Vagina (tissue), 2 donors: Measurements from ENCODE around the gene SLC39A11. TPM values are rescaled to one million over a fixed set of nuclear protein-coding genes. Genes with fewer than 3 reads are reported as not detected.

Source experiments
- DNase-seq, 2 donors: peaks; one replicate each; pipeline ENCODE4 v3.0.0-alpha.2; 2017; ENCODE audit errors: extremely low spot score in 2 of 2
- H3K27ac ChIP-seq: fragments of 200-600 bp; sonication (generic); one replicate; pipeline ENCODE4 v1.5.1; 2019
- H3K27me3 ChIP-seq: fragments of 200-600 bp; sonication (generic); one replicate; pipeline ENCODE4 v1.5.1; 2019
- H3K36me3 ChIP-seq, 2 donors: fragments of 200-600 bp; sonication (generic); one replicate each; pipeline ENCODE4 v1.5.1; 2017 to 2019
- H3K4me1 ChIP-seq: fragments of 200-600 bp; sonication (generic); one replicate; pipeline ENCODE4 v1.5.1; 2019
- H3K4me3 ChIP-seq, 2 donors: fragments of 200-600 bp; sonication (generic); 1 replicate in 1 of 2; 2 replicates in 1 of 2; pipeline ENCODE4 v1.5.1; 2016 to 2019
- H3K9me3 ChIP-seq: fragments of 200-600 bp; sonication (generic); one replicate; pipeline ENCODE4 v1.5.1; 2019
- POLR2A ChIP-seq, 2 donors: fragments of 450-650 bp; IDR thresholded peaks; one replicate each; pipeline ENCODE4 v1.6.1; 2017; ENCODE audit warnings: antibody characterized with exemption in 2 of 2, mild to moderate bottlenecking in 2 of 2, moderate library complexity in 2 of 2
- POLR2AphosphoS5 ChIP-seq, 2 donors: sonication (generic); formaldehyde crosslinking; IDR thresholded peaks; one replicate each; pipeline ENCODE4 v1.9.0; 2017; ENCODE audit warnings: antibody characterized with exemption in 2 of 2, mild to moderate bottlenecking in 2 of 2, low read depth in 1 of 2; ENCODE audit not compliant: insufficient read depth in 1 of 2
- intact Hi-C: fragments of 100-400 bp; cut with DNase I; formaldehyde crosslinking; loops from one replicate; pipeline ENCODE4 v1.15.1; 2023
- total RNA-seq: library from RNA; depleted of rRNA; stranded (reverse); fragments of >200 nt; gene quantifications from one replicate; pipeline ENCODE4 v1.2.3, GENCODE V29; 2016
- TF ChIP-seq, protein P1 (sequence below), 3 experiments: fragments of 450-650 bp in 2 of 3; fragments of 200-600 bp in 1 of 3; sonication (generic) in 1 of 3; IDR thresholded peaks; one replicate each; pipeline ENCODE4 v1.5.1; 2017 to 2019; ENCODE audit warnings: antibody characterized with exemption in 3 of 3, mild to moderate bottlenecking in 2 of 3, moderate library complexity in 2 of 3

SLC39A11 gene
- total RNA-seq, 1 donor from 2014 or later: 22.6 TPM

DNA sequence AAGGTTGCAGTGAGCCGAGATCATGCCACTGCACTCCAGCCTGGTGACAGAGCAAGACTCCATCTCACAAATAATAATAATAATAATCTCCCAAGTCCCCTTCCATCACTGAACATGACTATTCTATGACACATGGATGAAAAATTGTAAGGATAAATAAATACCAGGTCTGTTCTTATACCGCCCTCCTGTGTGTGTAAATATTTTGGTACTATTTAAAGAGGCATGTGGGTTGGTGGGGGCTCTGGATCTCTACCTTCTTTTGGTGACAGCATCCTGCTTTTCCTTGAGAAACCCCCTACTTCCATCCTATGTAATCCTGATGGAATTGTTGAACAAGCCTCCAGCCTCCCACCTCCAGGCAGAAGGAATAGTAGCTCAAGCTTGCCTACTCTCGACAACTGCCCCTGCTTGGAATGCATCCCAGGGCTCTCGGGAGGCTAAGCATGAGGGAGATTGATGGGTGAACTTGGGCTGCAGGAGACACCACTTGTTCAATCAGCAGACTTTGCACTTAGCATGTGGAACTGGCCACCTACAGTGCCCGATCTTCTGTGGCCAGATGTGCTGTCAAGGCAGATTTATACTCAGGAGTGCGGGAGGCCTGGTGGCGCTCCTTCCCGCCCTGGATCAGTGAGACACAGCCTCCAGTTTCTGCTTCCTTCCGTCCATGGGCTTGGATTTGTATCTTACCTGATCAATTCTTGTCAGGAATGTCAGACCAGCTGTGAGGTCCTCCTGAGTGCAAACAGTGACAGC is 287.4 kb downstream of the SLC39A11 start:
- TF ChIP-seq, protein P1, sequence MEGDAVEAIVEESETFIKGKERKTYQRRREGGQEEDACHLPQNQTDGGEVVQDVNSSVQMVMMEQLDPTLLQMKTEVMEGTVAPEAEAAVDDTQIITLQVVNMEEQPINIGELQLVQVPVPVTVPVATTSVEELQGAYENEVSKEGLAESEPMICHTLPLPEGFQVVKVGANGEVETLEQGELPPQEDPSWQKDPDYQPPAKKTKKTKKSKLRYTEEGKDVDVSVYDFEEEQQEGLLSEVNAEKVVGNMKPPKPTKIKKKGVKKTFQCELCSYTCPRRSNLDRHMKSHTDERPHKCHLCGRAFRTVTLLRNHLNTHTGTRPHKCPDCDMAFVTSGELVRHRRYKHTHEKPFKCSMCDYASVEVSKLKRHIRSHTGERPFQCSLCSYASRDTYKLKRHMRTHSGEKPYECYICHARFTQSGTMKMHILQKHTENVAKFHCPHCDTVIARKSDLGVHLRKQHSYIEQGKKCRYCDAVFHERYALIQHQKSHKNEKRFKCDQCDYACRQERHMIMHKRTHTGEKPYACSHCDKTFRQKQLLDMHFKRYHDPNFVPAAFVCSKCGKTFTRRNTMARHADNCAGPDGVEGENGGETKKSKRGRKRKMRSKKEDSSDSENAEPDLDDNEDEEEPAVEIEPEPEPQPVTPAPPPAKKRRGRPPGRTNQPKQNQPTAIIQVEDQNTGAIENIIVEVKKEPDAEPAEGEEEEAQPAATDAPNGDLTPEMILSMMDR (IDR thresholded peaks at IDR 0.05): no peak
- TF ChIP-seq POLR2AphosphoS5 (IDR thresholded peaks at IDR 0.05; ENCODE audit: insufficient read depth in 1 of 2, low read depth in 1 of 2): no peak
- no peak for TF ChIP-seq POLR2A (IDR thresholded peaks at IDR 0.05)
- H3K9me3 ChIP-seq: no peaks in the 10 kb centered on the region
- no peaks in the 10 kb centered on the region for H3K27me3 ChIP-seq
- no peak overlapping the region for H3K27ac ChIP-seq
- no peaks in the 10 kb centered on the region for H3K36me3 ChIP-seq
- intact Hi-C loops: loop anchor here (5.0 kb wide), 1 partner anchor 1752 kb away; no protein-coding TSS in a partner anchor
- H3K4me1 ChIP-seq: no peaks in the 10 kb centered on the region
- no peak for DNase-seq
- H3K4me3 ChIP-seq: no peak overlapping the region

DNA sequence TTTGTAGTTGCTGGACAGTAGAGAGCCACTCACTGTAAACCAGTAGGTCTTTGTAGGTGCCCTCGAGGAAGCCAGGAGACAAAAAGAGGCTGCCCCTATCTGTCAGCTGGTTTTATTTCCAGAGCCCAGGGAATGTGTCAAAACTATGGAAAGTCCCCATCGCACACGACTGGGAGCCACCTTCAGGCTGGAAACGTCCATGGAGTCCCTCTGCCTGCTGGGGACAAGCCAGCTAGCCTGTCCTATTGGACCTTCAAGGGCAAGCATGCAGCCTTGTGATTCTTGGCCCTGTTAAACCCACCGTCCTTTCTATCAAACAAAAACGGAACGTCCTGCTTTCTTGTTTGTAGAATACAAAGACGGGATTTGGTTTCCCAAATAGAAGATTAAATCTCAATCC is 289.8 kb downstream of the SLC39A11 start:
- H3K4me1 ChIP-seq: no peaks in the 10 kb centered on the region
- intact Hi-C loops: no loop called here
- H3K36me3 ChIP-seq: no peaks in the 10 kb centered on the region
- DNase-seq: no peak
- no peak overlapping the region for H3K4me3 ChIP-seq
- peaks cover 7% of the 10 kb centered on the region for H3K9me3 ChIP-seq
- H3K27ac ChIP-seq: no peak overlapping the region
- no peaks in the 10 kb centered on the region for H3K27me3 ChIP-seq
- TF ChIP-seq POLR2A (IDR thresholded peaks at IDR 0.05) (no peak), POLR2AphosphoS5 (IDR thresholded peaks at IDR 0.05; ENCODE audit: insufficient read depth in 1 of 2, low read depth in 1 of 2) (no peak)
- TF ChIP-seq, protein P1 (IDR thresholded peaks at IDR 0.05): no peak

DNA sequence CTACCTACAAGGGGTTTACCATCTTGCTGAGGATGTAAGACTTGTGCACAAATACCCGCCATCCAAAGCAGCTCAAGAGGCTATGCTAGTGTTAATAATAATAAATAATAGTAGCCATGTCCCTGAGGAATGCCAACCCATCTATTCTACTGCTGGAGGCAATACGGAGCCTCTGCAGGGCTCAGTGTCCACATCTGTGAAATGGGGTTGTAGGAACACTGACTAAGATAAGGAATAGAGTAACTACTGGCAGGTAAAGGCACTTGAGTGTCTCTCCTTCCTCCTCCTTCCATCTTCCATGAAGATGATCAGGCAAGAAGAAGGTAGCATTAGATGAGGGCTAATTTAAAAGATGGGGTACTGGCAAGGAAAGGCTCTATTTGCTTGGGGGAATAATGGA is 295.3 kb downstream of the SLC39A11 start:
- no peak overlapping the region for H3K4me3 ChIP-seq
- peaks cover 7% of the 10 kb centered on the region for H3K9me3 ChIP-seq
- TF ChIP-seq POLR2A (IDR thresholded peaks at IDR 0.05): no peak
- TF ChIP-seq POLR2AphosphoS5 (IDR thresholded peaks at IDR 0.05; ENCODE audit: insufficient read depth in 1 of 2, low read depth in 1 of 2): no peak
- TF ChIP-seq, protein P1 (IDR thresholded peaks at IDR 0.05): no peak
- no peak overlapping the region for H3K27ac ChIP-seq
- H3K36me3 ChIP-seq: no peaks in the 10 kb centered on the region
- no peaks in the 10 kb centered on the region for H3K27me3 ChIP-seq
- no peak for DNase-seq
- intact Hi-C loops: loop anchor here (5.0 kb wide), 1 partner anchor 290 kb away; no protein-coding TSS in a partner anchor
- H3K4me1 ChIP-seq: no peaks in the 10 kb centered on the region

DNA sequence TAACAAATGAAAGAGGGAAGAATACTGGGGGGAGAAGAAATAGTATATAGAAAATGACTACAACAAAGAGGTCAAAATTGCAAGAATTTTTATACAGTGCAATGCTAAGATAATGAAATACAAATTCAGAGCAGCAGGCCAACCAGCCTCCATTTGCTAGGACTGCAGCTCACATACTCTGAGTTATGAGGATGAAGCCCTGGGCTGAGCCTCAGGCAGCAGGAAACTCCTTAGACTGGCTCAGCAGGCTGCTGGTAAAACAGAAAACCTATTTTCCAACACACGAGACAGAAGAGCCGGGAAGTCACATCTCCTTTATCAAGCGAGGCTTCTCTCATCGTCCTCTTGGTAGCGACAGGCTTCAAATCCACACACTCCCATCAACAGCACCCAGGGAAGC is 296.5 kb downstream of the SLC39A11 start:
- Histone ChIP-seq H3K36me3 (no peaks in the 10 kb centered on the region), H3K9me3 (peaks cover 7% of the 10 kb centered on the region), H3K4me3 (no peak overlapping the region), H3K27ac (no peak overlapping the region), H3K27me3 (no peaks in the 10 kb centered on the region), H3K4me1 (no peaks in the 10 kb centered on the region)
- TF ChIP-seq, protein P1 (IDR thresholded peaks at IDR 0.05): no peak
- TF ChIP-seq POLR2AphosphoS5 (IDR thresholded peaks at IDR 0.05; ENCODE audit: insufficient read depth in 1 of 2, low read depth in 1 of 2): no peak
- TF ChIP-seq POLR2A (IDR thresholded peaks at IDR 0.05): no peak
- no peak for DNase-seq
- intact Hi-C loops: loop anchor here (5.0 kb wide), 1 partner anchor 291 kb away; no protein-coding TSS in a partner anchor

- Histone ChIP-seq H3K9me3 (no peaks in the 10 kb centered on the region), H3K4me3 (no peak overlapping the region), H3K27me3 (no peaks in the 10 kb centered on the region), H3K27ac (no peak overlapping the region), H3K4me1 (no peaks in the 10 kb centered on the region), H3K36me3 (no peaks in the 10 kb centered on the region)
- no peak for DNase-seq
- intact Hi-C loops: no loop called here
- no peak for TF ChIP-seq POLR2AphosphoS5 (IDR thresholded peaks at IDR 0.05; ENCODE audit: insufficient read depth in 1 of 2, low read depth in 1 of 2)
- TF ChIP-seq, protein P1 (IDR thresholded peaks at IDR 0.05): no peak
- TF ChIP-seq POLR2A (IDR thresholded peaks at IDR 0.05): no peak
These were observed 298.3 kb downstream of the SLC39A11 start for GRCh38 chr17:72794152-72794551.
